H1 (cell line): ENCODE measurements around the gene ASAP2. TPM values are rescaled to one million over a fixed set of nuclear protein-coding genes. Genes with fewer than 3 reads are reported as not detected.

Experiments used
- CTCF ChIA-PET: fragments of 300-600 bp; sonication (Branson Sonifier 250); formaldehyde crosslinking; loops from one replicate; lab custom pipeline; 2021; ENCODE audit not compliant: partially characterized antibody; lab: Charles Lee
- POLR2A ChIA-PET: fragments of 300-600 bp; sonication (Branson Sonifier 250); formaldehyde crosslinking; loops from one replicate; lab custom pipeline; 2021; ENCODE audit warnings: inconsistent platforms; ENCODE audit not compliant: partially characterized antibody; lab: Charles Lee
- DNase-seq, 2 experiments: peaks; one replicate each; pipeline versions ENCODE4 v3.0.0 to v3.0.0-alpha.2; 2010 to 2022; ENCODE audit warnings: low spot score in 2 of 2, low read depth in 1 of 2, mixed read lengths in 1 of 2
- FAIRE-seq: peaks from 2 replicates; lab custom pipeline; 2011; peaks lifted over from hg19 to GRCh38; lab: Jason Lieb, UNC
- H2AFZ ChIP-seq: 2 replicates; pipeline ENCODE4 v1.8.1; 2012; ENCODE audit warnings: low read length, inconsistent platforms
- H2AK5ac ChIP-seq: 2 replicates; pipeline ENCODE4 v1.6.1; 2013; ENCODE audit warnings: low read depth, low read length
- H2BK120ac ChIP-seq: replicated peaks from 2 replicates; pipeline ENCODE3; 2013; ENCODE audit warnings: low read depth, low read length, inconsistent platforms
- H2BK12ac ChIP-seq: 2 replicates; pipeline ENCODE4 v1.6.1; 2013; ENCODE audit warnings: low read depth, low read length
- H2BK15ac ChIP-seq: 2 replicates; pipeline ENCODE4 v1.6.1; 2013; ENCODE audit warnings: low read length
- H2BK20ac ChIP-seq: 2 replicates; pipeline ENCODE4 v1.6.1; 2013; ENCODE audit warnings: low read length
- H2BK5ac ChIP-seq: 2 replicates; pipeline ENCODE4 v1.6.1; 2013; ENCODE audit warnings: low read depth, low read length
- H3K14ac ChIP-seq: 2 replicates; pipeline ENCODE4 v1.6.1; 2013; ENCODE audit warnings: inconsistent platforms; ENCODE audit not compliant: insufficient read length
- H3K18ac ChIP-seq: 2 replicates; pipeline ENCODE4 v1.6.1; 2013; ENCODE audit warnings: low read length; ENCODE audit errors: extremely low read depth
- H3K23ac ChIP-seq: 2 replicates; pipeline ENCODE4 v1.6.1; 2013; ENCODE audit warnings: inconsistent platforms; ENCODE audit not compliant: insufficient read length
- H3K23me2 ChIP-seq: 2 replicates; pipeline ENCODE4 v1.6.1; 2013; ENCODE audit warnings: low read depth, low read length
- H3K27ac ChIP-seq: 2 replicates; pipeline ENCODE4 v1.6.1; 2011; ENCODE audit warnings: low read depth, low read length, inconsistent platforms
- H3K27me3 ChIP-seq, 4 experiments: replicated peaks in 1 of 4; 1 replicate in 1 of 4; 2 replicates in 3 of 4; pipeline versions ENCODE4 v1.6.1 to v1.8.1; 2011 to 2013; ENCODE audit warnings: low read length in 3 of 4, mild to moderate bottlenecking in 3 of 4, inconsistent platforms in 2 of 4, mixed read lengths in 2 of 4, moderate library complexity in 1 of 4; ENCODE audit not compliant: control insufficient read depth in 3 of 4, insufficient read depth in 3 of 4; ENCODE audit errors: extremely low read depth in 1 of 4
- H3K36me3 ChIP-seq, 4 experiments: 2 replicates each; pipeline versions ENCODE4 v1.6.1 to v1.8.1; 2011 to 2013; ENCODE audit warnings: mild to moderate bottlenecking in 4 of 4, low read length in 3 of 4, moderate library complexity in 2 of 4, control low read depth in 1 of 4, inconsistent platforms in 1 of 4; ENCODE audit not compliant: insufficient read depth in 4 of 4, control insufficient read depth in 2 of 4
- H3K4ac ChIP-seq: replicated peaks from 2 replicates; pipeline ENCODE3; 2013; ENCODE audit warnings: low read length, low read depth, mixed read lengths, inconsistent platforms; ENCODE audit not compliant: insufficient read length
- H3K4me1 ChIP-seq, 4 experiments: replicated peaks in 1 of 4; 1 replicate in 1 of 4; 2 replicates in 3 of 4; pipeline versions ENCODE4 v1.6.1 to v1.8.1; 2011 to 2013; ENCODE audit warnings: low read length in 3 of 4, inconsistent platforms in 2 of 4, mixed read lengths in 1 of 4; ENCODE audit not compliant: insufficient read depth in 4 of 4, control insufficient read depth in 3 of 4
- H3K4me2 ChIP-seq, 2 experiments: 2 replicates each; pipeline versions ENCODE4 v1.6.1 to v1.8.1; 2011 to 2013; ENCODE audit warnings: low read depth in 2 of 2, low read length in 2 of 2, control low read depth in 1 of 2, inconsistent platforms in 1 of 2, mild to moderate bottlenecking in 1 of 2; ENCODE audit not compliant: insufficient read depth in 1 of 2
- H3K4me3 ChIP-seq, 4 experiments: fragments of 200-600, 300-600 bp in 1 of 4; sonication (generic), shearing (Covaris generic), sonication (Bioruptor Twin) in 1 of 4; 2 replicates each; pipeline versions ENCODE4 v1.5.1 to v1.8.1; 2011 to 2016; ENCODE audit warnings: low read length in 4 of 4, low read depth in 3 of 4, control low read depth in 2 of 4, inconsistent platforms in 2 of 4, mild to moderate bottlenecking in 2 of 4, mixed read lengths in 1 of 4, moderate library complexity in 1 of 4; ENCODE audit not compliant: insufficient read depth in 2 of 4; ENCODE audit errors: extremely low read depth in 1 of 4
- H3K56ac ChIP-seq: replicated peaks from 2 replicates; pipeline ENCODE3; 2013; ENCODE audit warnings: low read depth, mild to moderate bottlenecking, mixed read lengths, low read length, inconsistent platforms; ENCODE audit not compliant: insufficient read length
- H3K79me1 ChIP-seq: 2 replicates; pipeline ENCODE4 v1.6.1; 2013; ENCODE audit warnings: low read depth, low read length, control low read depth
- H3K79me2 ChIP-seq, 2 experiments: 2 replicates each; pipeline versions ENCODE4 v1.6.1 to v1.8.1; 2012 to 2013; ENCODE audit warnings: low read length in 2 of 2, mild to moderate bottlenecking in 2 of 2, inconsistent platforms in 1 of 2; ENCODE audit not compliant: insufficient read depth in 2 of 2, control insufficient read depth in 1 of 2
- H3K9ac ChIP-seq, 4 experiments: replicated peaks in 1 of 4; 1 replicate in 1 of 4; 2 replicates in 3 of 4; pipeline versions ENCODE4 v1.6.1 to v1.8.1; 2011 to 2013; ENCODE audit warnings: low read depth in 3 of 4, low read length in 3 of 4, control low read depth in 2 of 4, mild to moderate bottlenecking in 2 of 4, moderate library complexity in 2 of 4, inconsistent platforms in 1 of 4; ENCODE audit errors: extremely low read depth in 1 of 4
- H3K9me3 ChIP-seq, 2 experiments: 2 replicates each; pipeline versions ENCODE4 v1.6.1 to v1.8.1; 2012 to 2013; ENCODE audit warnings: mild to moderate bottlenecking in 2 of 2, moderate library complexity in 2 of 2, control low read depth in 1 of 2, inconsistent platforms in 1 of 2, low read depth in 1 of 2, low read length in 1 of 2, mixed read lengths in 1 of 2; ENCODE audit not compliant: insufficient read depth in 2 of 2
- H4K20me1 ChIP-seq, 2 experiments: replicated peaks in 1 of 2; 2 replicates each; pipeline versions ENCODE3 to v1.8.1; 2011 to 2013; ENCODE audit warnings: inconsistent platforms in 2 of 2, low read length in 2 of 2, mild to moderate bottlenecking in 1 of 2; ENCODE audit not compliant: insufficient read depth in 2 of 2, control insufficient read depth in 1 of 2
- H4K5ac ChIP-seq: 2 replicates; pipeline ENCODE4 v1.6.1; 2013; ENCODE audit warnings: low read length, low read depth, mixed read lengths, inconsistent platforms; ENCODE audit not compliant: insufficient read length
- H4K8ac ChIP-seq: 2 replicates; pipeline ENCODE4 v1.8.0; 2013; ENCODE audit warnings: mild to moderate bottlenecking, moderate library complexity, low read length, inconsistent platforms; ENCODE audit not compliant: insufficient read depth; ENCODE audit errors: extremely low read depth
- H4K91ac ChIP-seq: replicated peaks from 2 replicates; pipeline ENCODE3; 2013; ENCODE audit warnings: low read length, mixed read lengths, inconsistent platforms; ENCODE audit not compliant: insufficient read length
- CEBPB ChIP-seq: IDR thresholded peaks from 2 replicates; pipeline ENCODE4 v1.6.1; 2012; ENCODE audit warnings: low read depth, low read length
- HDAC6 ChIP-seq: IDR thresholded peaks from one replicate; pipeline ENCODE4 v1.7.1; 2012; ENCODE audit warnings: low read depth, mild to moderate bottlenecking, inconsistent platforms, low read length, moderate library complexity
- SUZ12 ChIP-seq: fragments of 200-600 bp; sonication (generic); IDR thresholded peaks from 2 replicates; pipeline ENCODE4 v1.6.1; 2012; ENCODE audit warnings: mild to moderate bottlenecking, inconsistent platforms, low read length, moderate library complexity, mixed read lengths
- USF2 ChIP-seq: IDR thresholded peaks from 2 replicates; pipeline ENCODE4 v1.6.1; 2011; ENCODE audit warnings: low read length, improper control_type of control experiment
- WGBS, 2 experiments: shearing (Covaris generic) in 1 of 2; methylation state at CpG; one replicate each; pipeline versions ENCODE4 v1.1.6 to v1.1.7; 2013 to 2015; ENCODE audit warnings: low lambda C conversion rate in 2 of 2, mixed read lengths in 2 of 2, inconsistent platforms in 1 of 2, low coverage in 1 of 2, missing lambda C conversion rate in 1 of 2; ENCODE audit not compliant: insufficient replicate concordance in 2 of 2, insufficient coverage in 1 of 2, insufficient read length in 1 of 2; ENCODE audit errors: extremely low coverage in 1 of 2, missing lambda C conversion rate in 1 of 2; 5-methylcytosine and 5-hydroxymethylcytosine counted together
- polyA plus RNA-seq, 7 experiments: library from polyadenylated mRNA; depleted of rRNA in 3 of 7; stranded (reverse) in 5 of 7; unstranded in 2 of 7; fragments of >200 nt in 5 of 7; fragments of 200-250 nt in 2 of 7; gene quantifications; 1 replicate in 5 of 7; 2 replicates in 1 of 7; 4 replicates in 1 of 7; pipeline versions ENCODE4 v1.2.1 to v1.2.3, GENCODE V29; 2011 to 2013; ENCODE audit warnings: missing spikeins in 2 of 7, mixed read lengths in 2 of 7
- total RNA-seq: library from RNA; stranded (reverse); fragmentation: NEBNext Ultra II Directional; extraction: Animal tissue kit (Norgen Biotek cat#: 25700); gene quantifications from 2 replicates; pipeline ENCODE4 v1.2.1, GENCODE V29; 2021

ASAP2 gene
- total and polyA plus RNA-seq, 2 of the 8 experiments (the other 6 are each of a cell fraction or from before 2014, with no cell fraction given), result 10.2 to 18.7 TPM

DNA sequence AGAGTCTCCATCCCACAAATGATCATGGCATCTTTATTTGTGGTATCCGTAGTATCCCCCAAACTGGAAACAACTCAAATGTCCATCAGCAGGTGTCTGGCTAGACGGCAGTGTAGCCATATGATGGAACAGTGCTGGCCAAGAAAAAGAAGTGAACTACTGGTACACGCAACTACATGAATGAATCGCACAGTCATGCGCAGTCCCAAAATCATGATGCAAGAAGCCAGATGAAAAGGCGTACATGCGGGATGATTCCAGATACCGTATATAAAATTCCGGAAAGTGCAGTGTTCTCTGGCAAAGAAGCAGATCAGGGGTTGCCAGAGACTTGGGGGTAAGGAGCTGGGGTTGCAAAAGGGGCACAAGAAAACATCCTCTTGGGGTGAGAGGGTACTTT, 102.5 kb downstream of the ASAP2 start:
- no peak overlapping the region for H2BK20ac ChIP-seq
- H3K27ac ChIP-seq, result no peak overlapping the region
- no peak overlapping the region for H4K8ac ChIP-seq
- H3K4ac ChIP-seq, result no peak overlapping the region
- peaks cover 7% of the 10 kb centered on the region; the same call in 1 of the 2 replicates for H3K23me2 ChIP-seq
- ChIA-PET CTCF (interaction anchor here (1.2 to 2.4 kb wide), 4 partner anchors 9 to 62 kb away, joined by 4 to 8 read pairs (median 6); no protein-coding TSS in a partner anchor), POLR2A (no interaction called here)
- H3K79me2 ChIP-seq, result peaks cover 0 to 2% of the 10 kb centered on the region in 2 experiments; a peak in 1 of 4 replicates
- H3K56ac ChIP-seq, result no peak overlapping the region
- H3K18ac ChIP-seq, result no peak overlapping the region
- H2BK15ac ChIP-seq, result no peak overlapping the region
- H3K9ac ChIP-seq, result no peak overlapping the region
- no peak overlapping the region for H3K23ac ChIP-seq
- DNase-seq (no peak), FAIRE-seq (no peak)
- no peaks in the 10 kb centered on the region for H3K9me3 ChIP-seq
- H2BK120ac ChIP-seq, result no peak overlapping the region
- H2AK5ac ChIP-seq, result no peak overlapping the region
- H2BK12ac ChIP-seq, result no peak overlapping the region
- no peak overlapping the region for H3K4me2 ChIP-seq
- H4K5ac ChIP-seq, result no peak overlapping the region
- H4K20me1 ChIP-seq, result peaks cover 0 to 3% of the 10 kb centered on the region in 2 experiments
- H3K36me3 ChIP-seq, result no peaks in the 10 kb centered on the region
- H3K79me1 ChIP-seq, result no peaks in the 10 kb centered on the region; the same call in none of the 2 replicates
- no peaks in the 10 kb centered on the region for H3K27me3 ChIP-seq
- 96% methylated on average over 9 of the region's 9 CpGs; no CpG with 5 or more reads in 1 of the 2 experiments for WGBS, 2 experiments
- no peak overlapping the region for H4K91ac ChIP-seq
- no peak overlapping the region for H3K14ac ChIP-seq
- no peak overlapping the region for H2BK5ac ChIP-seq
- peaks cover 3 to 7% (median 4%) of the 10 kb centered on the region in 4 experiments; a peak in 5 of 7 replicates for H3K4me1 ChIP-seq
- no peak overlapping the region for H2AFZ ChIP-seq
- H3K4me3 ChIP-seq, result no peak overlapping the region
- TF ChIP-seq HDAC6 (no peak), SUZ12 (no peak), USF2 (no peak), CEBPB (no peak)
